K562 (cell line): Measurements from ENCODE around the gene SYT1. TPM values are rescaled to one million over a fixed set of nuclear protein-coding genes. Genes with fewer than 3 reads are reported as not detected.

Experiments
- ATAC-seq: fragments of 200-7000 bp; cut with Tn5 transposase; 3 replicates; pipeline ENCODE4 v1.9.1; 2020; ENCODE audit warnings: moderate library complexity
- BruUV-seq: library from RNA; stranded (reverse); fragments of 400-500 nt; replicated peaks from 2 replicates; lab custom pipeline; 2021; lab: Mats Ljungman, UMichigan
- CTCF ChIA-PET: fragments of 300-600 bp; formaldehyde crosslinking; extraction: SDS; loops from one replicate; lab custom pipeline; 2021; ENCODE audit warnings: low intra/inter-chr PET ratio; lab: Yijun Ruan, JAX
- POLR2A ChIA-PET: fragments of 300-600, 350-650 bp; sonication (Branson Sonifier 250); formaldehyde crosslinking; extraction: SDS; loops from one replicate; lab custom pipeline; 2021; ENCODE audit warnings: antibody characterized with exemption, inconsistent platforms; lab: Yijun Ruan, JAX
- DNase-seq, 4 experiments: peaks; one replicate each; pipeline versions ENCODE4 v3.0.0 to v3.0.0-alpha.2; 2011 to 2018; ENCODE audit warnings: low spot score in 3 of 4, mixed read lengths in 3 of 4; ENCODE audit errors: extremely low read depth in 1 of 4
- FAIRE-seq: peaks from 2 replicates; lab custom pipeline; 2011; peaks lifted over from hg19 to GRCh38; lab: Jason Lieb, UNC
- H2AFZ ChIP-seq: 2 replicates; pipeline ENCODE4 v1.6.0; 2011; ENCODE audit warnings: low read depth, low read length, control low read depth, inconsistent platforms
- H3K27ac ChIP-seq: fragments of 200-600 bp; 3 replicates; pipeline ENCODE4 v1.8.0; 2011; ENCODE audit warnings: low read depth, mild to moderate bottlenecking, control low read depth, inconsistent platforms, low read length, moderate library complexity, mixed read lengths; ENCODE audit errors: extremely low read depth
- H3K27me3 ChIP-seq, 2 experiments: fragments of 300-600 bp in 1 of 2; 2 replicates in 1 of 2; 3 replicates in 1 of 2; pipeline versions ENCODE4 v1.6.0 to v1.8.0; 2011; ENCODE audit warnings: inconsistent platforms in 2 of 2, low read length in 2 of 2, mild to moderate bottlenecking in 1 of 2, mixed read lengths in 1 of 2, moderate library complexity in 1 of 2; ENCODE audit not compliant: control insufficient read depth in 2 of 2, insufficient read depth in 2 of 2
- H3K36me3 ChIP-seq: fragments of 300-600 bp; 3 replicates; pipeline ENCODE4 v1.8.0; 2011; ENCODE audit warnings: mild to moderate bottlenecking, low read length, inconsistent platforms; ENCODE audit not compliant: control insufficient read depth, insufficient read depth
- H3K4me1 ChIP-seq, 2 experiments: fragments of 200-600 bp in 1 of 2; replicated peaks in 1 of 2; 2 replicates in 1 of 2; 3 replicates in 1 of 2; pipeline versions ENCODE4 v1.5.1 to v1.8.0; 2011; ENCODE audit warnings: inconsistent platforms in 2 of 2, low read length in 2 of 2, mild to moderate bottlenecking in 1 of 2, mixed read lengths in 1 of 2, moderate library complexity in 1 of 2; ENCODE audit not compliant: control insufficient read depth in 2 of 2, insufficient read depth in 2 of 2
- H3K4me2 ChIP-seq: 2 replicates; pipeline ENCODE4 v1.6.1; 2011; ENCODE audit warnings: low read length, control low read depth, inconsistent platforms, mixed read lengths; ENCODE audit not compliant: insufficient read depth
- H3K4me3 ChIP-seq: fragments of 200-600 bp; sonication (generic), shearing (Covaris generic); 2 replicates; pipeline ENCODE4 v1.5.1; 2016; ENCODE audit warnings: control low read depth, inconsistent platforms
- H3K79me2 ChIP-seq: fragments of 200-600 bp; 3 replicates; pipeline ENCODE4 v1.8.0; 2011; ENCODE audit warnings: low read length, inconsistent platforms; ENCODE audit not compliant: control insufficient read depth, insufficient read depth
- H3K9ac ChIP-seq, 2 experiments: 2 replicates each; pipeline versions ENCODE4 v1.6.0 to v1.6.1; 2011; ENCODE audit warnings: low read depth in 2 of 2, low read length in 2 of 2, control low read depth in 1 of 2, inconsistent platforms in 1 of 2, mild to moderate bottlenecking in 1 of 2, mixed read lengths in 1 of 2; ENCODE audit not compliant: insufficient read depth in 1 of 2
- H3K9me1 ChIP-seq: one replicate; pipeline ENCODE4 v1.6.0; 2011; ENCODE audit warnings: inconsistent platforms, mild to moderate bottlenecking, low read length, moderate library complexity; ENCODE audit not compliant: control insufficient read depth, insufficient read depth
- H3K9me3 ChIP-seq: replicated peaks from 2 replicates; pipeline ENCODE4 v1.5.1; 2011; ENCODE audit warnings: low read depth, low read length, inconsistent platforms; ENCODE audit not compliant: control insufficient read depth, insufficient read depth
- H4K20me1 ChIP-seq: replicated peaks from 2 replicates; pipeline ENCODE4 v1.6.1; 2011; ENCODE audit warnings: low read length, inconsistent platforms, mixed read lengths; ENCODE audit not compliant: control insufficient read depth, insufficient read depth
- CEBPB ChIP-seq: fragments of 450-650 bp; IDR thresholded peaks from 2 replicates; pipeline ENCODE4 v1.6.1; 2016; ENCODE audit warnings: missing genetic modification characterization, missing compliant biosample characterization
- FOXK1 ChIP-seq: sonication (generic); formaldehyde crosslinking; IDR thresholded peaks from 2 replicates; pipeline ENCODE4 v1.8.0; 2022; ENCODE audit warnings: missing genetic modification reagents, mild to moderate bottlenecking, borderline replicate concordance
- GABPB1 ChIP-seq: sonication (generic); formaldehyde crosslinking; IDR thresholded peaks from 2 replicates; pipeline ENCODE4 v1.8.0; 2022; ENCODE audit warnings: mild to moderate bottlenecking, missing genetic modification reagents
- GABPB2 ChIP-seq: fragments of 250-450 bp; sonication (Bioruptor Pico); conservative IDR thresholded peaks from 2 replicates; pipeline ENCODE4 v1.5.1; 2021; ENCODE audit warnings: mild to moderate bottlenecking
- KHSRP ChIP-seq: fragments of 450-650 bp; IDR thresholded peaks from 2 replicates; pipeline ENCODE4 v1.6.1; 2017
- NR2C1 ChIP-seq, 2 experiments: fragments of 450-650 bp; IDR thresholded peaks; 2 replicates each; pipeline ENCODE4 v1.6.1; 2017; ENCODE audit warnings: mild to moderate bottlenecking in 2 of 2, antibody characterized with exemption in 1 of 2, inconsistent platforms in 1 of 2, missing compliant biosample characterization in 1 of 2, missing genetic modification characterization in 1 of 2
- RBM22 ChIP-seq: fragments of 200-400 bp; formaldehyde crosslinking; IDR thresholded peaks from 2 replicates; pipeline ENCODE4 v1.6.1; 2018; ENCODE audit warnings: low read length, low read depth; ENCODE audit not compliant: poor library complexity, severe bottlenecking
- SMC3 ChIP-seq: conservative IDR thresholded peaks from 2 replicates; pipeline ENCODE4 v1.6.1; 2011; ENCODE audit warnings: low read depth, low read length, improper control_type of control experiment; ENCODE audit not compliant: insufficient read depth
- SRF ChIP-seq, 2 experiments: fragments of 250-450, 450-650 bp in 1 of 2; sonication (Bioruptor Pico) in 1 of 2; sonication (generic) in 1 of 2; formaldehyde crosslinking; IDR thresholded peaks; 2 replicates each; pipeline versions ENCODE4 v1.5.0 to v1.5.1; 2020 to 2022; ENCODE audit warnings: mild to moderate bottlenecking in 1 of 2, missing genetic modification reagents in 1 of 2
- STAT6 ChIP-seq: sonication (generic); formaldehyde crosslinking; IDR thresholded peaks from 2 replicates; pipeline ENCODE4 v1.8.1; 2023; ENCODE audit warnings: mild to moderate bottlenecking, missing genetic modification reagents
- TFAP4 ChIP-seq: sonication (generic); formaldehyde crosslinking; IDR thresholded peaks from 2 replicates; pipeline ENCODE4 v1.8.0; 2022; ENCODE audit warnings: missing genetic modification reagents, mild to moderate bottlenecking, moderate library complexity, borderline replicate concordance
- ZNF23 ChIP-seq: fragments of 250-450 bp; sonication (Bioruptor Pico); IDR thresholded peaks from 2 replicates; pipeline ENCODE4 v1.4.0; 2020; ENCODE audit warnings: mild to moderate bottlenecking
- ZNF3 ChIP-seq: fragments of 250-450 bp; sonication (Bioruptor Pico); IDR thresholded peaks from 2 replicates; pipeline ENCODE4 v1.5.0; 2021; ENCODE audit warnings: mild to moderate bottlenecking, moderate library complexity
- WGBS: fragments of 100-300 bp; shearing (Covaris generic); methylation state at CpG from one replicate; pipeline ENCODE4 v1.1.6; 2016; ENCODE audit warnings: low coverage, mixed read lengths; ENCODE audit not compliant: insufficient coverage; ENCODE audit errors: missing lambda C conversion rate; 5-methylcytosine and 5-hydroxymethylcytosine counted together
- in situ Hi-C: fragments of 300-500 bp; cut with MboI; formaldehyde crosslinking; loops from 4 replicates; pipeline ENCODE4 v1.15.0; 2018; ENCODE audit warnings: inconsistent platforms, mixed read lengths
- intact Hi-C: fragments of 100-400 bp; cut with micrococcal nuclease; formaldehyde crosslinking; loops from 2 replicates; pipeline ENCODE4 v1.14.2; 2022
- polyA plus RNA-seq, 8 experiments: library from polyadenylated mRNA; depleted of rRNA in 4 of 8; stranded (reverse) in 5 of 8; unstranded in 3 of 8; fragments of >200 nt; fragmentation: Nextera tagmentation in 2 of 8; fragmentation: Illumina TruSeq in 1 of 8; extraction: Ambion mirVana in 2 of 8; extraction: Trizol in 1 of 8; gene quantifications; 2 replicates each; pipeline versions ENCODE4 v1.2.1 to v1.2.3, GENCODE V29; 2011 to 2014; ENCODE audit warnings: inconsistent platforms in 1 of 8, missing spikeins in 1 of 8
- total RNA-seq, 7 experiments: library from RNA; depleted of rRNA in 6 of 7; stranded (reverse); fragments of >200 nt in 6 of 7; fragmentation: Illumina TruSeq in 2 of 7; extraction: Trizol in 2 of 7; gene quantifications; 2 replicates each; pipeline versions ENCODE4 v1.2.1 to v1.2.3, GENCODE V29; 2011 to 2021; ENCODE audit warnings: low replicate concordance in 1 of 7
- TF ChIP-seq, protein P1 (sequence below): sonication (generic); formaldehyde crosslinking; IDR thresholded peaks from 2 replicates; pipeline ENCODE4 v1.8.0; 2022; ENCODE audit warnings: mild to moderate bottlenecking, missing genetic modification reagents
- TF ChIP-seq, protein P2 (sequence below), 2 experiments: fragments of 450-650 bp; IDR thresholded peaks; 2 replicates each; pipeline ENCODE4 v1.6.1; 2018; ENCODE audit warnings: mild to moderate bottlenecking in 2 of 2, low read depth in 1 of 2; ENCODE audit not compliant: partially characterized antibody in 2 of 2

Gene SYT1
- total and polyA plus RNA-seq, 9 of the 15 experiments (the other 6 are each of a cell fraction or from before 2014, with no cell fraction given) = 0.03 to 0.13 (median 0.07) TPM; not detected in 4

- WGBS = 0% methylated on average over 2 of the region's 2 CpGs
- no peaks in the 10 kb centered on the region for H3K9me1 ChIP-seq
- H3K4me2 ChIP-seq = no peak overlapping the region
- intact Hi-C loops (no loop called here), in situ Hi-C loops (no loop called here)
- no peak overlapping the region for H3K27ac ChIP-seq
- no peak overlapping the region for H3K4me3 ChIP-seq
- no TSS peak for BruUV-seq
- FAIRE-seq (no peak), DNase-seq (no peak), ATAC-seq (no peak)
- ChIA-PET POLR2A (no interaction called here), CTCF (no interaction called here)
- H2AFZ ChIP-seq = no peak overlapping the region
- H3K27me3 ChIP-seq = no peaks in the 10 kb centered on the region
- H3K9me3 ChIP-seq = no peaks in the 10 kb centered on the region
- H4K20me1 ChIP-seq = no peaks in the 10 kb centered on the region
- no peaks in the 10 kb centered on the region for H3K79me2 ChIP-seq
- no peaks in the 10 kb centered on the region for H3K4me1 ChIP-seq
- H3K9ac ChIP-seq = no peak overlapping the region
- no peaks in the 10 kb centered on the region for H3K36me3 ChIP-seq
- TF ChIP-seq SRF (CRISPR knock-in tag; IDR thresholded peaks at IDR 0.05) (no peak), RBM22 (no peak), SMC3 (no peak), ZNF3 (no peak), ZNF23 (no peak), GABPB1 (CRISPR knock-in tag) (no peak), STAT6 (CRISPR knock-in tag) (no peak), CEBPB (tag) (no peak), FOXK1 (CRISPR knock-in tag) (no peak), GABPB2 (CRISPR knock-in tag) (no peak), NR2C1 (IDR thresholded peaks at IDR 0.05) (no peak), NR2C1 (tag; IDR thresholded peaks at IDR 0.05) (no peak), TFAP4 (CRISPR knock-in tag) (no peak), KHSRP (no peak)
- TF ChIP-seq, protein P1, sequence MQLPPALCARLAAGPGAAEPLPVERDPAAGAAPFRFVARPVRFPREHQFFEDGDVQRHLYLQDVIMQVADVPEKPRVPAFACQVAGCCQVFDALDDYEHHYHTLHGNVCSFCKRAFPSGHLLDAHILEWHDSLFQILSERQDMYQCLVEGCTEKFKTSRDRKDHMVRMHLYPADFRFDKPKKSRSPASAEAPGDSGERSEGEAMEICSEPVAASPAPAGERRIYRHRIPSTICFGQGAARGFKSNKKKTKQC (CRISPR knock-in tag) = no peak
- TF ChIP-seq, protein P2, sequence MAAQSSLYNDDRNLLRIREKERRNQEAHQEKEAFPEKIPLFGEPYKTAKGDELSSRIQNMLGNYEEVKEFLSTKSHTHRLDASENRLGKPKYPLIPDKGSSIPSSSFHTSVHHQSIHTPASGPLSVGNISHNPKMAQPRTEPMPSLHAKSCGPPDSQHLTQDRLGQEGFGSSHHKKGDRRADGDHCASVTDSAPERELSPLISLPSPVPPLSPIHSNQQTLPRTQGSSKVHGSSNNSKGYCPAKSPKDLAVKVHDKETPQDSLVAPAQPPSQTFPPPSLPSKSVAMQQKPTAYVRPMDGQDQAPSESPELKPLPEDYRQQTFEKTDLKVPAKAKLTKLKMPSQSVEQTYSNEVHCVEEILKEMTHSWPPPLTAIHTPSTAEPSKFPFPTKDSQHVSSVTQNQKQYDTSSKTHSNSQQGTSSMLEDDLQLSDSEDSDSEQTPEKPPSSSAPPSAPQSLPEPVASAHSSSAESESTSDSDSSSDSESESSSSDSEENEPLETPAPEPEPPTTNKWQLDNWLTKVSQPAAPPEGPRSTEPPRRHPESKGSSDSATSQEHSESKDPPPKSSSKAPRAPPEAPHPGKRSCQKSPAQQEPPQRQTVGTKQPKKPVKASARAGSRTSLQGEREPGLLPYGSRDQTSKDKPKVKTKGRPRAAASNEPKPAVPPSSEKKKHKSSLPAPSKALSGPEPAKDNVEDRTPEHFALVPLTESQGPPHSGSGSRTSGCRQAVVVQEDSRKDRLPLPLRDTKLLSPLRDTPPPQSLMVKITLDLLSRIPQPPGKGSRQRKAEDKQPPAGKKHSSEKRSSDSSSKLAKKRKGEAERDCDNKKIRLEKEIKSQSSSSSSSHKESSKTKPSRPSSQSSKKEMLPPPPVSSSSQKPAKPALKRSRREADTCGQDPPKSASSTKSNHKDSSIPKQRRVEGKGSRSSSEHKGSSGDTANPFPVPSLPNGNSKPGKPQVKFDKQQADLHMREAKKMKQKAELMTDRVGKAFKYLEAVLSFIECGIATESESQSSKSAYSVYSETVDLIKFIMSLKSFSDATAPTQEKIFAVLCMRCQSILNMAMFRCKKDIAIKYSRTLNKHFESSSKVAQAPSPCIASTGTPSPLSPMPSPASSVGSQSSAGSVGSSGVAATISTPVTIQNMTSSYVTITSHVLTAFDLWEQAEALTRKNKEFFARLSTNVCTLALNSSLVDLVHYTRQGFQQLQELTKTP (IDR thresholded peaks at IDR 0.05; ENCODE audit: low read depth in 1 of 2, partially characterized antibody in 2 of 2) = no peak
These were observed 461.6 kb downstream of the SYT1 start for GRCh38 chr12:79326222-79326621.
